ENCODE measurements around the gene SPTSSB. TPM values are rescaled to one million over a fixed set of nuclear protein-coding genes. Genes with fewer than 3 reads are reported as not detected.

SPTSSB gene
- total RNA-seq, 1 experiment from 2014 or later = 2.9 TPM

- POLR2A ChIA-PET = no interaction called here
- H4K20me1 ChIP-seq (ENCODE audit: insufficient read depth) = no peaks in the 10 kb centered on the region
- H3K4me2 ChIP-seq (ENCODE audit: low read length) = no peak overlapping the region
- intact Hi-C loops (cut with micrococcal nuclease) = no loop called here
- H3K9me3 ChIP-seq (ENCODE audit: control insufficient read depth in 1 of 2, insufficient read depth in 1 of 2, low read depth in 1 of 2, low read length in 2 of 2) = no peaks in the 10 kb centered on the region
- no TSS peak for BruUV-seq (replicated peaks)
- peaks cover 14 to 25% of the 10 kb centered on the region in 2 experiments for H3K4me1 ChIP-seq (ENCODE audit: control insufficient read depth in 1 of 2, insufficient read depth in 2 of 2, low read length in 2 of 2)
- no peak overlapping the region for H3K27ac ChIP-seq (ENCODE audit: low read depth, low read length)
- H3K4me3 ChIP-seq (replicated peaks in 1 of 2; ENCODE audit: low read depth in 1 of 2, low read length in 2 of 2) = no peak overlapping the region
- no peak overlapping the region for H2AFZ ChIP-seq (ENCODE audit: low read depth, low read length, poor library complexity, severe bottlenecking)
- RAD21 ChIA-PET (ENCODE audit: low non-redundant PET in 1 of 2, low total read pairs in 2 of 2, uncharacterized antibody in 2 of 2, unreplicated experiment in 2 of 2) = no interaction called here
- no peak for TF ChIP-seq ZFX (IDR thresholded peaks at IDR 0.05)
- no peak for TF ChIP-seq YY1 (IDR thresholded peaks at IDR 0.05; ENCODE audit: extremely low read depth, insufficient replicate concordance, low read depth, low read length)
- no peak for TF ChIP-seq EZH2 (IDR thresholded peaks at IDR 0.05)
- TF ChIP-seq EZH2phosphoT487 (IDR thresholded peaks at IDR 0.05; ENCODE audit: borderline replicate concordance) = no peak
- no peak for TF ChIP-seq EGR1 (IDR thresholded peaks at IDR 0.05; ENCODE audit: low read depth)
- TF ChIP-seq, protein P1, sequence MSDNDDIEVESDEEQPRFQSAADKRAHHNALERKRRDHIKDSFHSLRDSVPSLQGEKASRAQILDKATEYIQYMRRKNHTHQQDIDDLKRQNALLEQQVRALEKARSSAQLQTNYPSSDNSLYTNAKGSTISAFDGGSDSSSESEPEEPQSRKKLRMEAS (IDR thresholded peaks at IDR 0.05) = no peak
- no peak for TF ChIP-seq SIN3A (IDR thresholded peaks at IDR 0.05; ENCODE audit: low read depth)
- TF ChIP-seq RAD21 (IDR thresholded peaks at IDR 0.05; ENCODE audit: low read depth) = no peak
- no peak for TF ChIP-seq CEBPB (IDR thresholded peaks at IDR 0.05; ENCODE audit: low read depth)
- TF ChIP-seq, protein P2, sequence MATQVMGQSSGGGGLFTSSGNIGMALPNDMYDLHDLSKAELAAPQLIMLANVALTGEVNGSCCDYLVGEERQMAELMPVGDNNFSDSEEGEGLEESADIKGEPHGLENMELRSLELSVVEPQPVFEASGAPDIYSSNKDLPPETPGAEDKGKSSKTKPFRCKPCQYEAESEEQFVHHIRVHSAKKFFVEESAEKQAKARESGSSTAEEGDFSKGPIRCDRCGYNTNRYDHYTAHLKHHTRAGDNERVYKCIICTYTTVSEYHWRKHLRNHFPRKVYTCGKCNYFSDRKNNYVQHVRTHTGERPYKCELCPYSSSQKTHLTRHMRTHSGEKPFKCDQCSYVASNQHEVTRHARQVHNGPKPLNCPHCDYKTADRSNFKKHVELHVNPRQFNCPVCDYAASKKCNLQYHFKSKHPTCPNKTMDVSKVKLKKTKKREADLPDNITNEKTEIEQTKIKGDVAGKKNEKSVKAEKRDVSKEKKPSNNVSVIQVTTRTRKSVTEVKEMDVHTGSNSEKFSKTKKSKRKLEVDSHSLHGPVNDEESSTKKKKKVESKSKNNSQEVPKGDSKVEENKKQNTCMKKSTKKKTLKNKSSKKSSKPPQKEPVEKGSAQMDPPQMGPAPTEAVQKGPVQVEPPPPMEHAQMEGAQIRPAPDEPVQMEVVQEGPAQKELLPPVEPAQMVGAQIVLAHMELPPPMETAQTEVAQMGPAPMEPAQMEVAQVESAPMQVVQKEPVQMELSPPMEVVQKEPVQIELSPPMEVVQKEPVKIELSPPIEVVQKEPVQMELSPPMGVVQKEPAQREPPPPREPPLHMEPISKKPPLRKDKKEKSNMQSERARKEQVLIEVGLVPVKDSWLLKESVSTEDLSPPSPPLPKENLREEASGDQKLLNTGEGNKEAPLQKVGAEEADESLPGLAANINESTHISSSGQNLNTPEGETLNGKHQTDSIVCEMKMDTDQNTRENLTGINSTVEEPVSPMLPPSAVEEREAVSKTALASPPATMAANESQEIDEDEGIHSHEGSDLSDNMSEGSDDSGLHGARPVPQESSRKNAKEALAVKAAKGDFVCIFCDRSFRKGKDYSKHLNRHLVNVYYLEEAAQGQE (IDR thresholded peaks at IDR 0.05; ENCODE audit: low read depth) = no peak
- TF ChIP-seq, protein P3, sequence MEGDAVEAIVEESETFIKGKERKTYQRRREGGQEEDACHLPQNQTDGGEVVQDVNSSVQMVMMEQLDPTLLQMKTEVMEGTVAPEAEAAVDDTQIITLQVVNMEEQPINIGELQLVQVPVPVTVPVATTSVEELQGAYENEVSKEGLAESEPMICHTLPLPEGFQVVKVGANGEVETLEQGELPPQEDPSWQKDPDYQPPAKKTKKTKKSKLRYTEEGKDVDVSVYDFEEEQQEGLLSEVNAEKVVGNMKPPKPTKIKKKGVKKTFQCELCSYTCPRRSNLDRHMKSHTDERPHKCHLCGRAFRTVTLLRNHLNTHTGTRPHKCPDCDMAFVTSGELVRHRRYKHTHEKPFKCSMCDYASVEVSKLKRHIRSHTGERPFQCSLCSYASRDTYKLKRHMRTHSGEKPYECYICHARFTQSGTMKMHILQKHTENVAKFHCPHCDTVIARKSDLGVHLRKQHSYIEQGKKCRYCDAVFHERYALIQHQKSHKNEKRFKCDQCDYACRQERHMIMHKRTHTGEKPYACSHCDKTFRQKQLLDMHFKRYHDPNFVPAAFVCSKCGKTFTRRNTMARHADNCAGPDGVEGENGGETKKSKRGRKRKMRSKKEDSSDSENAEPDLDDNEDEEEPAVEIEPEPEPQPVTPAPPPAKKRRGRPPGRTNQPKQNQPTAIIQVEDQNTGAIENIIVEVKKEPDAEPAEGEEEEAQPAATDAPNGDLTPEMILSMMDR (IDR thresholded peaks at IDR 0.05 in 2 of 3, conservative IDR thresholded peaks at IDR 0.05 in 1 of 3; ENCODE audit: borderline replicate concordance in 1 of 3, insufficient read depth in 1 of 3, low read depth in 2 of 3, low read length in 2 of 3) = no peak
- TF ChIP-seq CBX3 (IDR thresholded peaks at IDR 0.05; ENCODE audit: low read depth) = no peak
- TF ChIP-seq POLR2AphosphoS5 (IDR thresholded peaks at IDR 0.05; ENCODE audit: low read depth, low read length) = no peak
- TF ChIP-seq SP1 (IDR thresholded peaks at IDR 0.05; ENCODE audit: low read depth) = no peak
- no peak for TF ChIP-seq JUND (IDR thresholded peaks at IDR 0.05)
- TF ChIP-seq ATF3 (IDR thresholded peaks at IDR 0.05) = no peak
- TF ChIP-seq SRF (IDR thresholded peaks at IDR 0.05; ENCODE audit: low read depth) = no peak
- no peak for TF ChIP-seq ELF1 (IDR thresholded peaks at IDR 0.05; ENCODE audit: borderline replicate concordance, low read depth)
- H3K9ac ChIP-seq (ENCODE audit: low read length) = no peak overlapping the region
- no peaks in the 10 kb centered on the region for H3K27me3 ChIP-seq (ENCODE audit: insufficient read depth, low read length)
- CTCF ChIA-PET = no interaction called here
- no peaks in the 10 kb centered on the region for H3K79me2 ChIP-seq (ENCODE audit: insufficient read depth, low read length)
- no peaks in the 10 kb centered on the region for H3K9me2 ChIP-seq (ENCODE audit: insufficient read depth)
- no peak for ATAC-seq
- DNase-seq (ENCODE audit: low read depth, low spot score) = no peak
- H3K36me3 ChIP-seq (ENCODE audit: control insufficient read depth in 1 of 2, insufficient read depth in 2 of 2, low read length in 2 of 2) = no peaks in the 10 kb centered on the region
Observed at GRCh38 chr3:161369531-161369930, 1.8 kb downstream of the SPTSSB start.
